RWPE1 (cell line): ENCODE measurements around the gene TNK2.

Experiments
- CTCF ChIA-PET: fragments of 350-600 bp; sonication (Branson Sonifier 250); formaldehyde crosslinking; extraction: SDS; loops from one replicate; lab custom pipeline; 2021; lab: Yijun Ruan, JAX
- POLR2A ChIA-PET: fragments of 400-600 bp; formaldehyde crosslinking; extraction: SDS; loops from one replicate; lab custom pipeline; 2020; ENCODE audit warnings: antibody characterized with exemption; ENCODE audit not compliant: low non-redundant PET; lab: Yijun Ruan, JAX
- DNase-seq: peaks from one replicate; pipeline ENCODE4 v3.0.0; 2012; ENCODE audit warnings: low spot score
- H3K27ac ChIP-seq: fragments of 450-650 bp; 2 replicates; pipeline ENCODE4 v1.5.1; 2017
- TF ChIP-seq, protein P1 (sequence below): fragments of 450-650 bp; conservative IDR thresholded peaks from 2 replicates; pipeline ENCODE4 v1.5.1; 2017; ENCODE audit warnings: low read depth, mild to moderate bottlenecking

TNK2 gene

GRCh38 chr3:195856410-195857084, 51.8 kb downstream of the TNK2 start:
- H3K27ac ChIP-seq: no peak overlapping the region
- POLR2A ChIA-PET: no interaction called here

DNA sequence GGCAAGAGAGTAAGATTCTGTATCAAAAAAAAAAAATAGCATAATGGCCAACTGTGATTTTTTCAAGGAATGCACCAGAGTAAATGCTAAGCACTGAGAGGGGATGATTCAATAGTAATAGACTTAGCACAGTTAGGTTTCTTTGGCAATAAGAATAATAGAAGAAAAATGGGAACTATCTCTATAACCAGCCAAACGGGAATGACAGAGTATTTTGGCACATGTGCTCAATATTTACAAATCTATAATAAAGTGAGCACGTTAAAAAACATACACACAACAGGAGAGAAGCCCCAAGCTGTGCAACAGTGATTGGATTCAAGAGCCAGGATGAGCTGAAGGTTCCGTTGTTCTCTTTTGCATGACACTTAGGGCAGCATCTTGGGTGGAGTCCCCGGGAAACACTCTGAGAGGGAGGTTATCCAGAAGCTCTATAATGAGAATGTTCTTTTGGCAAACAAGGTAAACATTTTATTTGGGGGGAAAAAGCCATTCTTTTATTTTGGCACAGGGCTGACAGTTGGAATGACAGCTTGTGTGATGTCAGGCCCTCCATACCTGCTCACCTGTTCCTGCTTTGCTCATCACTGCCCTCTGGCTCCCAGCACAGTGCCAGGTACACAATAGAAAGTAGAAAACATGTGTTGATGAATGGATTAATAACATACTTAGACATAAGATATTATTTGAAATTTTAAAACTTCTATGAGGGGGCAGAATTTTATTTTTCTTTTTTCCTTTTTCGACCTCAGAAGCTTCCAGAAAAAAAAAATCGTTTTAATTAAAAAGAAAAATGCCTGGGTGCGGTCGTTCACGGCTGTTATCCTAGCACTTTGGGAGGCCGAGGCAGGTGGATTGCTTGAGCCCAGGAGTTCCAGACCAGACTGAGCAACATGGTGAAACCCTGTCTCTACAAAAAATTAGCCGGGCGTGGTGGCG, 52.6 kb downstream of the TNK2 start:
- POLR2A ChIA-PET: no interaction called here

More at GRCh38 chr3:195856410-195857084, 51.8 kb downstream of the TNK2 start:
- TF ChIP-seq, protein P1, sequence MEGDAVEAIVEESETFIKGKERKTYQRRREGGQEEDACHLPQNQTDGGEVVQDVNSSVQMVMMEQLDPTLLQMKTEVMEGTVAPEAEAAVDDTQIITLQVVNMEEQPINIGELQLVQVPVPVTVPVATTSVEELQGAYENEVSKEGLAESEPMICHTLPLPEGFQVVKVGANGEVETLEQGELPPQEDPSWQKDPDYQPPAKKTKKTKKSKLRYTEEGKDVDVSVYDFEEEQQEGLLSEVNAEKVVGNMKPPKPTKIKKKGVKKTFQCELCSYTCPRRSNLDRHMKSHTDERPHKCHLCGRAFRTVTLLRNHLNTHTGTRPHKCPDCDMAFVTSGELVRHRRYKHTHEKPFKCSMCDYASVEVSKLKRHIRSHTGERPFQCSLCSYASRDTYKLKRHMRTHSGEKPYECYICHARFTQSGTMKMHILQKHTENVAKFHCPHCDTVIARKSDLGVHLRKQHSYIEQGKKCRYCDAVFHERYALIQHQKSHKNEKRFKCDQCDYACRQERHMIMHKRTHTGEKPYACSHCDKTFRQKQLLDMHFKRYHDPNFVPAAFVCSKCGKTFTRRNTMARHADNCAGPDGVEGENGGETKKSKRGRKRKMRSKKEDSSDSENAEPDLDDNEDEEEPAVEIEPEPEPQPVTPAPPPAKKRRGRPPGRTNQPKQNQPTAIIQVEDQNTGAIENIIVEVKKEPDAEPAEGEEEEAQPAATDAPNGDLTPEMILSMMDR: no peak
- DNase-seq: no peak
- CTCF ChIA-PET: interaction anchor here (0.6 to 1.4 kb wide), 6 partner anchors 38 to 397 kb away, joined by 3 to 5 read pairs (median 4); no protein-coding TSS in a partner anchor

GRCh38 chr3:195854628-195855294, 53.6 kb downstream of the TNK2 start:
- ChIA-PET POLR2A (no interaction called here), CTCF (interaction anchor here (0.8 kb wide), 1 partner anchor 9 kb away, joined by 3 read pairs; no protein-coding TSS in a partner anchor)
- H3K27ac ChIP-seq: peak overlapping the region; percentile 22
- TF ChIP-seq, protein P1: no peak
- no peak for DNase-seq

More for the DNA sequence above, 52.6 kb downstream of the TNK2 start:
- no peak overlapping the region for H3K27ac ChIP-seq
- no peak for DNase-seq
- TF ChIP-seq, protein P1: peak; percentile 26
- CTCF ChIA-PET: interaction anchor here (0.5 to 1.4 kb wide), 5 partner anchors 42 to 398 kb away, joined by 3 to 4 read pairs (median 3); no protein-coding TSS in a partner anchor

GRCh38 chr3:195853996-195854395, 54.4 kb downstream of the TNK2 start:
- H3K27ac ChIP-seq: peak overlapping the region; percentile 22
- POLR2A ChIA-PET: no interaction called here
- TF ChIP-seq, protein P1: no peak
- DNase-seq: no peak
- CTCF ChIA-PET: interaction anchor here (0.6 to 2.1 kb wide), 3 partner anchors 9 to 1578 kb away, joined by 3 to 8 read pairs (median 3); no protein-coding TSS in a partner anchor

GRCh38 chr3:195853036-195853435, 55.3 kb downstream of the TNK2 start:
- ChIA-PET CTCF (interaction anchor here (2.1 kb wide), 1 partner anchor 42 kb away, joined by 8 read pairs; no protein-coding TSS in a partner anchor), POLR2A (no interaction called here)
- TF ChIP-seq, protein P1: no peak
- no peak for DNase-seq
- no peak overlapping the region for H3K27ac ChIP-seq
